ENCODE data around the gene NBEAL1.
"Not testable (repeated sequence)": the region's sequence is repeated elsewhere in the genome, so short reads cannot be mapped to it uniquely, and the experiment has no call there.

The NBEAL1 gene

GRCh38 chr2:203014456-203015199 lies at the start of gene NBEAL1:
Gene NBEAL1, plus strand, starts transcription at chr2:203014875. Its CDS starts 1,510 bp downstream, at chr2:203016385.
- peak; percentile 99 for DNase-seq

DNA sequence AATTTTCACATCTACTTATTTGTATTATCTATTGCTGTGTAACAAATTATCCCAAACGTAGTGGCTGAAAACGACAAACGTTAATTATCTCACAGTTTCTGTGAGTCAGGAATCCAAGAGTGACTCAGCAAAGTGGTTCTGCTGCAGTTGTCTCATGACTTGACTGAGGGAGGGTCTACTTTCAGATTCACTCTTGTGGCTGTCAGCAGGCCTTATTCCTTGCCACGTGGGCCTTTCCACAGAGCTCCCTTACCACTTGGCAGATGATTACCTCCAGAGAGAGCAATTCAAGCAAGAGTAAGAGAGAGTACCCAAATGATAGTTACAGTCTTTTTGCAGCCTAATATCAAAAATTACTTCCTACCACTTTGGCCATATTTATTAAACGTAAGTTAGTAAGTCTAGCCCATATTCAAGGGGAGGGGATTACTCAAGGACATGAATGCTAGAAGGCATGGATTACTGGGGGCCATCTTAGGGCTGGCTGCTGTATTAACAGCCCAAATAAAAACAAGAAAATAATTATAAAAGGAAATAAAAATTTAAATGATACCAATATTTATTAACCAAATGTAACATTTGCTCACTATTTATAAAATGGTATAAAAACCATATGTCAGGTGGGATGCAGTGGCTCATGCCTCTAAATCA lies 48.7 kb upstream of the NBEAL1 start:
- no peak for DNase-seq

- DNase-seq, result not testable (repeated sequence)
Measured at GRCh38 chr2:202969404-202969803, 45.3 kb upstream of the NBEAL1 start.

DNA sequence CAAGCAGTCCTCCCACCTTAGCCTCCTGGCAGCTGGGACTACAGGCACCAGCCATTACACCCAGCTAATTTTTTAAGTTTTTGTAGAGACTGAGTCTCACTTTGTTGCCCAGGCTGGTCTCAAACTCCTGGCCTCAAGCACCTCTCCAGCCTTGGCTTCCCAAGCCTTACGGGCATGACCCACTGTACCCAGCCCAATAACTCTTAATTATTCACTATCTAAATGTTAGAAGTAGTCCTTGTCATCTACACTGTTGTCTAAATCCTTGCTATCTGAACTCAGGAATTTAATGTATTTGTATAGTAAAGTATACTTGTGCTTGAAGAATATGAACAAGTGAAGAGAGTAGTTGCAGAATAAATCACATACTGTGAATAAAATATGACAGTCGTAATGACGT lies 37.9 kb upstream of the NBEAL1 start:
- no peak for DNase-seq

GRCh38 chr2:202982779-202983491 lies 31.7 kb upstream of the NBEAL1 start:
- DNase-seq, result no peak

- no peak for DNase-seq
Measured at GRCh38 chr2:202989749-202990148, 24.9 kb upstream of the NBEAL1 start.

DNA sequence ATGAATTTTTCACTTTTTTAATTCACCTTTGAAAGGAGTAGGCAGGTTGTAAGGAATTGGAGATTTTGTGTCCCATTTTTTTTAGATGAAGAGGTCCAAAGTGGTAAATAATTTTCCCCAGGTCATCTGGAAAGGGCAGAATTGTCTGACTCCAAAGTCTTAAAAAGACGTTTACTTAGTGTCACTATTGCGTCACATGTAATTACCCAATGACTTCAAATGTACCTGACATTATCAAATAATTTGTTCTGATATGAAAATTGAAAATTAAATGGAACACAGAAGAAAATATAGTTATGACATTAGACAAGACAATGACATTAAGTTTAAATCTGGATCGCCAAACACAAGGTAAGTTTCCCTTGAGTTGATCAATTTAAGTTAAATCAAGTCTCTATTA lies 24.2 kb upstream of the NBEAL1 start:
- DNase-seq, result no peak

- DNase-seq, result not testable (repeated sequence)
Measured at GRCh38 chr2:202997113-202997512, 17.6 kb upstream of the NBEAL1 start.

DNA sequence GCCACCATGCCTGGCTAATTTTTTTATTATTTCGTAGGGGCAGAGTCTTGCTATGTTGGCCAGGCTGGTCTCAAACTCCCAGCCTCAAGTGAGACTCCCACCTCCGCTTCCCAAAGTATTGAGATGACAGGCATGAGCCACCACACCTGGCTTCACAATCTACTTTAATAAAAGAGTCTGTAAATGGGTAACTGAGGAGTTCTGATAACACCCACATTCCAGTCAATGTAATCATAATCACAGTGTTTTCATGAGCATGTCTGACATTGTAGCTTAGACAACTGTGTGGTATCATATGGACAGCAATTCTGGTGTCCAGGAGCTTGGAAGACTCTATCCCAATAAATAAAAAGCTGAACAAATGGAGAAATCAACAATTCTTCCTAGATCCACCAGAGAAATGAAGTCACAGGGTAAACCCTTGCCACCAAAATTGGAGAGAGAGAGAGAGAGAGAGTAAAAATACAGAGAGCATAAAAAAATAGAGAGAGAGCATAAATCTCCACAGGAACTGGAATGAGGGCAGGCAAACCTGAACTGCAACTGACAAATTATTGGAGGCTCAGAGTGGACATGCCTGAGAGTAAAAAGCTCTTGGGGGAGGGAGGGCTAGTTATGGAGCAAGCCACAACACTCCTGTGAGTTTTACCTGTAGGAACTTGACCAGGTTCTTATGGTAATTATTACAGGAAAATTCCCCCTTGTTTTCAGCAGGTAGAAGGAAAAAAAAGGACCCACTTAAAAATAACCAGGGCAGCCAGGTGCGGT lies 12.4 kb upstream of the NBEAL1 start:
- no peak for DNase-seq

- no peak for DNase-seq
Measured at GRCh38 chr2:203003716-203004115, 11.0 kb upstream of the NBEAL1 start.

DNA sequence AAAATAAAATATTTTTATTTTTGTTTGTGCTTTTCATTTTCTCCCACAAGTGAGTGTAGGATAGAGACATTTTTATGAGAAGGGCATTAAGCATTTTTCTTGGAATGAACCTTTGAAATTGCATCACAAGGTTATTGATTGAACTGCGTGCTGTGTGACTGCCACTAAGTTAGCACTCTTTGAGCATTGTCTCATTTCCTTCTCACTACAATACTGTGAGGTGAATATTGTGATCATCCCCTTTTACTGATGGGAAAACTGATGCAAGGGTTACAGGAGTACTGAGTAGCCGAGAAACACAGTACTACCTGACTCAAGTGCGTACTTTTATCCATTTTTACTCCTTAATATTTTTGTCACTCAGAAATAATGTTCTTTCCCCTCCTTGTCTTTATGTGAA lies 2.0 kb downstream of the NBEAL1 start:
- no peak for DNase-seq

DNA sequence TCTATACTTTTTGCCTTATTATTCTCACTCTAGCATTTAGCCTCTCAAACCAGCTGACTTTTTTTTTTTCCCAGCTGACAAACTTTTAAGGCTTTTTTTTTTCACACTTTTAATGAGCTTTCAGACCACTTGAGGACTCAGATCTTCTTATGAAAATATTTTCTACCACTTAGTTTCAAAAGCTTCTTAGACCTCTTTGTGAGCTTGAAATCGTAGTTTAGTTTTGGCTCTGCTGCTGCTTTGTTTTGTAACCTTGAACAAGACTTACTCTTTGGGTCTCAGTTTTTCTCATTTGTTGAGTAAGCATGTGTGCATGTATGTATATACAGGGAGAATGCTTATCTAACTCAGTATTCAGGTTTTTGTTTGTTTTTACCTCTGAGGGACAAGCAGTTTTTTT lies 3.5 kb downstream of the NBEAL1 start:
- DNase-seq, result no peak

DNA sequence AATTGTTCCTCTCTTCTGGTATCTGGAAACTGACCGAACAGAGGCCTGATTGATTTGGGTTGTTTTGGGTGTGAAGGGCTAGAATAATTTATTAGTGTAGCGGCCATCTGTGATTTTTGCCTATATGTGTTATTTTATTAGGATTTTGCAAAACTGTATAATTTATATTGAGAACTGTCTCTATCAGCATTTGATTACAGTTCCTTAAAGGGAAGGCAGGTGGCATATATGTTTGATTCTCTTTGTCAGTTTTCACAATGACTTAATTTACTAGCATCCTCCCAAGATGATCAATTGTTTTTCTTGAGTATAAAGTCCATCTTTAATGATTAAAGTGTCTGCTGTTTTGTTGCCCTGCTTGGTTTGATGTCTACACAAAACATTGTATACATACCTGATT lies 4.5 kb downstream of the NBEAL1 start:
- DNase-seq, result no peak

- DNase-seq, result no peak
Measured at GRCh38 chr2:203021991-203022390, 7.3 kb downstream of the NBEAL1 start.

- DNase-seq, result no peak
Measured at GRCh38 chr2:203022751-203023150, 8.1 kb downstream of the NBEAL1 start.

DNA sequence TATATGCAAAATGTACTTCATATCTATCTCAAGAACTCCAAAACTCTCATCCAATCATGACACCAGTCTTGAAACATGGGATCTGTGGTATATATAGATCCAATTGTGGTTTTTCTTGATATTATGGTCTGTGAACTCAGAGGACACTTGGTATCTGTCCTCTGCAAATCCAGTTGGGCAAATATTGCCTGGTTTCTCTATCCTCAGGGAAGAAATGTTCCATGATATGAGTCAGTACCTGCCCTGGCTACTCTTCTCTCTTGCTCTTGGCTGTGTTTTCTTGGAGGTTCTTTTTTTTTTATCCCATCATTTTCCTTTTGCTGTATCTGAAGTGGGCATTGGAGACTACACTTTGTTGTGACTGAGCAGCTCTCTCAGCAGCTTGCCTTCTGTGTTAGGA lies 10.9 kb downstream of the NBEAL1 start:
- no peak for DNase-seq

- DNase-seq, result no peak
Measured at GRCh38 chr2:203030545-203030944, 15.9 kb downstream of the NBEAL1 start.

DNA sequence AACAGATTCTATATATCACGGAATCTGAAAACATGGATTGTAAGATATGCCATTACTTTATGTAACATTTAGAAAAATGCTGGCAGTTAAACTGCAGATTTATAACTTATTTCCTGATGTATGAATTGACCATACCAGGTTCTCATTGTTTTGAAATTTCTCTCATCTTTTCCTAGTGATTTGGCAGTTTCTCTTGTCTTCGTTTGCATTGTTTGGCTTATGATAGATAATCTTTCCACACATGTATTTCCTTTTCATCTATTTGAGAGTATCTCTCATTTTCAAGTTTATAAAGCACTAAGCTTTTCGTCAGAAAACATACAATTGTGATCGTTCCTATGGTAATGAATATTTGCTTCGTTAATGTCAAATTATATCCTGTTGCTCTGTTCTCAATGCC lies 16.3 kb downstream of the NBEAL1 start:
- no peak for DNase-seq

- DNase-seq, result no peak
Measured at GRCh38 chr2:203033395-203033794, 18.7 kb downstream of the NBEAL1 start.

DNA sequence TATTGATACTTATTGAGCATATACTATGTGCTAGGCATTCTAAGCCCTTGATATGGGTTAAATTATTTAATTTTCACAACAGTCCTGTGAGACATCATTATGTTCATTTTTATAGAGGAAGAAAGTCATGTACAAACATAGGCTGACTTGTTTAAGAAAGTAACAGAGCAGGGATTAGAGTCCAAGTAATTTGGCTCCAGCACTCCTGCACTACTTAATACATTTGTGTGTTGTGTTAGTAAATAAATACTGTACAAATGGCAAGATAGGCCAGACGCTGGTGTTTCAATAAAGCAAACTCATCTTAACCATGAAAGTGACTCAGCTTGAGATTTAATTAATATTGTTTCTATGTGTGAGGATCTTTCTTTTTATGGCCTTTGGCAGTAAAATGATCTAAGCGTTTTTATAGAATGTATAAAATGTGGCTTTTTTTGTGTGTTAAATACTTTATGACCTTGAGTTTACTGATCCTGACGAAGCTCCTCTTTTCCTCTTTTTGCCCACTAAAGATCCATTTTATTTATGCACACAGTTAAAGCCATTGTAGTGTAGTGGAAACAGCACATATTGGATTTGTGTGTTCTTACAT lies 21.3 kb downstream of the NBEAL1 start:
- DNase-seq, result no peak

DNA sequence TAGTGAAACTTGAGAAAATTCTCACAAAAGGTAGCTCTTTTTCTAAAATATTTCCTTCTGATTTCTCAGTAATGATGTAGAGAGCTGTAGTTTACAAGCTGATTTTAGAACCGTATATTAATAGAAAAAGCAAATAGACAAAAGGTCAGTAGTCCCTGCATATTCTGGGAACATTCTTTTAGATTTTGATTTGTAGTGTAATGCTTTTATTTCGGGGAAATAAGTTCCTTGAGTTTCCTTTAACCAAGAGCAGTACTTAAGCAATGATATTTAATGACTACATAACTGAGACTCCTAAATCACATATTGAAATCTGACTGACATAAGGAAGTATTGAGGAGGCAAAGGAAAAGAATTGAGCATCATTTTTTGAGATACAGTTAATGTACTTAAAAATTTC lies 22.4 kb downstream of the NBEAL1 start:
- DNase-seq, result no peak

DNA sequence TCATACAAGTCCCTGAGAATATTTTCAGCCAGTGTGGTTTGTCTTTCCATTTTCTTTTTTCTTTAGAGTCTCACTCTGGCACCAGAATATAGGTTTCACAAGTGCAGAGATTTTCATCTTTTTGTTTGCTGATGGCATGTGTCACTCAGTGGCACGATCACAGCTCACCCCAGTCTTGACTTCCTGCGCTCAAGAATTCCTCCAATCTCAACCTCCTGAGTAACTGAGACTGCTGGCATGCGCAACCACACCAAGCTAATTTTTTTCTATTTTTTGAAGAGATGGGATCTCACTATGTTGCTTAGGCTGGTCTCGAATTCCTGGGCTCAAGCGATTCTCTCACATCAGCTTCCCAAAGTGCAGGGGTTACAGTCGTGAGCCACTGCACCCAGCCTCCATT lies 23.9 kb downstream of the NBEAL1 start:
- DNase-seq, result no peak

GRCh38 chr2:203039211-203039610 lies 24.5 kb downstream of the NBEAL1 start:
- DNase-seq, result not testable (repeated sequence)
